Esophagus mucosa (tissue), 1 donor: Measurements from ENCODE around the gene G6PC3. TPM values are rescaled to one million over a fixed set of nuclear protein-coding genes. Genes with fewer than 3 reads are reported as not detected.

ENCODE experiments used
- total RNA-seq: library from RNA; stranded (reverse); gene quantifications from one replicate; pipeline ENCODE4 v1.2.4, GENCODE V29; 2023
- donor health status: DM: yes; HTN: yes; CAD: no.

The G6PC3 gene
- total RNA-seq, 1 donor from 2014 or later, result 24.0 TPM

Other genes starting within 250 kb of the G6PC3 start
- gene MPP3, start 237.6 kb upstream of the G6PC3 start, total RNA-seq, result 2.8 TPM
- gene CD300LG, start 223.6 kb upstream of the G6PC3 start, total RNA-seq, result 0.28 TPM
- gene MPP2, start 163.2 kb upstream of the G6PC3 start, total RNA-seq, result 0.32 TPM
- gene PPY, start 128.3 kb upstream of the G6PC3 start, total RNA-seq, result not detected
- not detected for gene PYY, start 116.8 kb upstream of the G6PC3 start, total RNA-seq
- gene NAGS, start 66.1 kb upstream of the G6PC3 start, total RNA-seq, result 2.4 TPM
- gene TMEM101, start 55.8 kb upstream of the G6PC3 start, total RNA-seq, result 23.2 TPM
- 41.8 TPM for gene LSM12, start 4.1 kb upstream of the G6PC3 start, total RNA-seq
- 32.0 TPM for gene HDAC5, start 52.9 kb downstream of the G6PC3 start, total RNA-seq
- gene HROB, start 71.2 kb downstream of the G6PC3 start, total RNA-seq, result 6.3 TPM
- gene ASB16, start 100.0 kb downstream of the G6PC3 start, total RNA-seq, result not detected
- gene TMUB2, start 116.2 kb downstream of the G6PC3 start, total RNA-seq, result 18.2 TPM
- 61.6 TPM for gene ATXN7L3, start 129.1 kb downstream of the G6PC3 start, total RNA-seq
- gene UBTF, start 148.9 kb downstream of the G6PC3 start, total RNA-seq, result 60.7 TPM
- gene SLC4A1, start 197.4 kb downstream of the G6PC3 start, total RNA-seq, result not detected
- 6.0 TPM for gene RUNDC3A, start 237.9 kb downstream of the G6PC3 start, total RNA-seq